Fibroblast of lung (primary cell): Measurements from ENCODE around the gene NEK2.

ENCODE experiments used
- EZH2 ChIP-seq: IDR thresholded peaks from 2 replicates; pipeline ENCODE4 v1.5.1; 2012; ENCODE audit warnings: low read length, control low read depth, mild to moderate bottlenecking; ENCODE audit errors: missing control alignments
- TF ChIP-seq, protein P1 (sequence below), 2 donors: IDR thresholded peaks in 1 of 2; conservative IDR thresholded peaks in 1 of 2; 1 replicate in 1 of 2; 2 replicates in 1 of 2; pipeline ENCODE4 v1.5.1; 2011 to 2012; ENCODE audit warnings: low read length in 2 of 2, control low read depth in 1 of 2, inconsistent platforms in 1 of 2, low read depth in 1 of 2, mild to moderate bottlenecking in 1 of 2

- TF ChIP-seq EZH2: no peak
- TF ChIP-seq, protein P1, sequence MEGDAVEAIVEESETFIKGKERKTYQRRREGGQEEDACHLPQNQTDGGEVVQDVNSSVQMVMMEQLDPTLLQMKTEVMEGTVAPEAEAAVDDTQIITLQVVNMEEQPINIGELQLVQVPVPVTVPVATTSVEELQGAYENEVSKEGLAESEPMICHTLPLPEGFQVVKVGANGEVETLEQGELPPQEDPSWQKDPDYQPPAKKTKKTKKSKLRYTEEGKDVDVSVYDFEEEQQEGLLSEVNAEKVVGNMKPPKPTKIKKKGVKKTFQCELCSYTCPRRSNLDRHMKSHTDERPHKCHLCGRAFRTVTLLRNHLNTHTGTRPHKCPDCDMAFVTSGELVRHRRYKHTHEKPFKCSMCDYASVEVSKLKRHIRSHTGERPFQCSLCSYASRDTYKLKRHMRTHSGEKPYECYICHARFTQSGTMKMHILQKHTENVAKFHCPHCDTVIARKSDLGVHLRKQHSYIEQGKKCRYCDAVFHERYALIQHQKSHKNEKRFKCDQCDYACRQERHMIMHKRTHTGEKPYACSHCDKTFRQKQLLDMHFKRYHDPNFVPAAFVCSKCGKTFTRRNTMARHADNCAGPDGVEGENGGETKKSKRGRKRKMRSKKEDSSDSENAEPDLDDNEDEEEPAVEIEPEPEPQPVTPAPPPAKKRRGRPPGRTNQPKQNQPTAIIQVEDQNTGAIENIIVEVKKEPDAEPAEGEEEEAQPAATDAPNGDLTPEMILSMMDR (conservative IDR thresholded peaks at IDR 0.05 in 1 of 2, IDR thresholded peaks at IDR 0.05 in 1 of 2; ENCODE audit: low read depth in 1 of 2, low read length in 2 of 2): peak; percentile 15 to 28
Measured at GRCh38 chr1:211625040-211625439, 50.4 kb downstream of the NEK2 start.
